Measurements from ENCODE around the gene LY6G6C.

Gene LY6G6C

DNA sequence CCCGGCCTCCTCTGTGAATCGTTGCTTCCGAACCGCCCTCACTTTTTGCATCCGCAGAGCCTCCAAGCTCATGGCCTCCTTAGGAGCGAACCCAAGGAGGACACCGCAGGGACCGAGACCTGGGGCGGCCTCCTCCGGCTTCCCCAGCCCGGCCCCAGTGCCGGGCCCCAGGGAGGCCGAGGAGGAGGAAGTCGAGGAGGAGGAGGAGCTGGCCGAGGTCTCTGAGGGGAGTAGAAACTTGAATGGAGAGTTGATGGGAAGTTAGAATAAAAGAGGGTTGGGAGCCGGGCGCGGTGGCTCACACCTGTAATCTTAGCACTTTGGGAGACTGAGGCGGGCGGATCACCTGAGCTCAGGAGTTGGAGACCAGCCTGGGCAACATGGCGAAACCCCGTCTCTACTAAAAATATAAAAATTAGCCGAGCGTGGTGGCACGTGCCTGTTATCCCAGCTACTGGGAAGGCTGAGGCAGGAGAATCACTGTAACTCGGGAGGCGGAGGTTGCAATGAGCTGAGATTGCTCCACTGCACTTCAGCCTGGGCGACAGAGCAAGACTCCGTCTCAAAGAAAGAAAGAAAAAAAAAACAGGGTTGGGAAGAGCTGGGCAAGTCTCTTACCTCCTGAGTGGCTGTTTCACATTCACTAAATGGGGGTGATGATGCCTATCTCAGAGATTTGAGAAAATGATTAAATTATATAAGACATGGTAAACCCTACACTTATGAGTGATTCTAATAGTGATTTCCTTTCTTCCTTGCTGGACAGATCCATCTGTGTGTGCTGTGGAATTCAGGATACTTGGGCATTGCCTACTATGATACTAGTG is 19.1 kb upstream of the LY6G6C start (continued):
- TF ChIP-seq HOXA7 (CRISPR knock-in tag; IDR thresholded peaks at IDR 0.05; ENCODE audit: borderline replicate concordance) (no peak), ZNF600 (tag by site-specific recombination; IDR thresholded peaks at IDR 0.05) (no peak), ZNF239 (tag by site-specific recombination; IDR thresholded peaks at IDR 0.05) (no peak), ZSCAN4 (tag by site-specific recombination; IDR thresholded peaks at IDR 0.05) (0 out of 2 replicates have a peak, but pooled peaks have one; percentile 4), ZNF513 (tag by site-specific recombination; IDR thresholded peaks at IDR 0.05) (peak; percentile 24; the same call in 1 of the 2 replicates), ZNF501 (tag by site-specific recombination; IDR thresholded peaks at IDR 0.05) (0 out of 2 replicates have a peak, but pooled peaks have one; percentile 3), GLIS1 (tag by site-specific recombination; IDR thresholded peaks at IDR 0.05) (no peak), ZNF670 (tag by site-specific recombination; IDR thresholded peaks at IDR 0.05; ENCODE audit: low read depth) (no peak), ZNF221 (tag by site-specific recombination; IDR thresholded peaks at IDR 0.05; ENCODE audit: borderline replicate concordance) (no peak), ZNF660 (tag by site-specific recombination; IDR thresholded peaks at IDR 0.05) (0 out of 2 replicates have a peak, but pooled peaks have one; percentile 5), YY2 (tag by site-specific recombination; IDR thresholded peaks at IDR 0.05) (no peak), ZNF747 (tag by site-specific recombination; IDR thresholded peaks at IDR 0.05) (no peak), ZNF768 (tag by site-specific recombination; IDR thresholded peaks at IDR 0.05) (no peak), ZNF10 (tag by site-specific recombination; IDR thresholded peaks at IDR 0.05) (no peak), ZNF175 (tag by site-specific recombination; IDR thresholded peaks at IDR 0.05) (no peak), ZNF350 (tag by site-specific recombination; IDR thresholded peaks at IDR 0.05) (no peak), ZSCAN5A (tag by site-specific recombination; IDR thresholded peaks at IDR 0.05) (no peak), ZNF133 (tag by site-specific recombination; IDR thresholded peaks at IDR 0.05) (no peak), ZNF664 (tag by site-specific recombination; IDR thresholded peaks at IDR 0.05) (no peak), ZNF391 (tag by site-specific recombination; IDR thresholded peaks at IDR 0.05; ENCODE audit: borderline replicate concordance, low read depth) (no peak)
- TF ChIP-seq, protein P1, sequence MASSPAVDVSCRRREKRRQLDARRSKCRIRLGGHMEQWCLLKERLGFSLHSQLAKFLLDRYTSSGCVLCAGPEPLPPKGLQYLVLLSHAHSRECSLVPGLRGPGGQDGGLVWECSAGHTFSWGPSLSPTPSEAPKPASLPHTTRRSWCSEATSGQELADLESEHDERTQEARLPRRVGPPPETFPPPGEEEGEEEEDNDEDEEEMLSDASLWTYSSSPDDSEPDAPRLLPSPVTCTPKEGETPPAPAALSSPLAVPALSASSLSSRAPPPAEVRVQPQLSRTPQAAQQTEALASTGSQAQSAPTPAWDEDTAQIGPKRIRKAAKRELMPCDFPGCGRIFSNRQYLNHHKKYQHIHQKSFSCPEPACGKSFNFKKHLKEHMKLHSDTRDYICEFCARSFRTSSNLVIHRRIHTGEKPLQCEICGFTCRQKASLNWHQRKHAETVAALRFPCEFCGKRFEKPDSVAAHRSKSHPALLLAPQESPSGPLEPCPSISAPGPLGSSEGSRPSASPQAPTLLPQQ (tag by site-specific recombination; IDR thresholded peaks at IDR 0.05): no peak
- TF ChIP-seq, protein P2, sequence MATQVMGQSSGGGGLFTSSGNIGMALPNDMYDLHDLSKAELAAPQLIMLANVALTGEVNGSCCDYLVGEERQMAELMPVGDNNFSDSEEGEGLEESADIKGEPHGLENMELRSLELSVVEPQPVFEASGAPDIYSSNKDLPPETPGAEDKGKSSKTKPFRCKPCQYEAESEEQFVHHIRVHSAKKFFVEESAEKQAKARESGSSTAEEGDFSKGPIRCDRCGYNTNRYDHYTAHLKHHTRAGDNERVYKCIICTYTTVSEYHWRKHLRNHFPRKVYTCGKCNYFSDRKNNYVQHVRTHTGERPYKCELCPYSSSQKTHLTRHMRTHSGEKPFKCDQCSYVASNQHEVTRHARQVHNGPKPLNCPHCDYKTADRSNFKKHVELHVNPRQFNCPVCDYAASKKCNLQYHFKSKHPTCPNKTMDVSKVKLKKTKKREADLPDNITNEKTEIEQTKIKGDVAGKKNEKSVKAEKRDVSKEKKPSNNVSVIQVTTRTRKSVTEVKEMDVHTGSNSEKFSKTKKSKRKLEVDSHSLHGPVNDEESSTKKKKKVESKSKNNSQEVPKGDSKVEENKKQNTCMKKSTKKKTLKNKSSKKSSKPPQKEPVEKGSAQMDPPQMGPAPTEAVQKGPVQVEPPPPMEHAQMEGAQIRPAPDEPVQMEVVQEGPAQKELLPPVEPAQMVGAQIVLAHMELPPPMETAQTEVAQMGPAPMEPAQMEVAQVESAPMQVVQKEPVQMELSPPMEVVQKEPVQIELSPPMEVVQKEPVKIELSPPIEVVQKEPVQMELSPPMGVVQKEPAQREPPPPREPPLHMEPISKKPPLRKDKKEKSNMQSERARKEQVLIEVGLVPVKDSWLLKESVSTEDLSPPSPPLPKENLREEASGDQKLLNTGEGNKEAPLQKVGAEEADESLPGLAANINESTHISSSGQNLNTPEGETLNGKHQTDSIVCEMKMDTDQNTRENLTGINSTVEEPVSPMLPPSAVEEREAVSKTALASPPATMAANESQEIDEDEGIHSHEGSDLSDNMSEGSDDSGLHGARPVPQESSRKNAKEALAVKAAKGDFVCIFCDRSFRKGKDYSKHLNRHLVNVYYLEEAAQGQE (tag by site-specific recombination; IDR thresholded peaks at IDR 0.05): peak; percentile 45; the same call in 1 of the 2 replicates
- TF ChIP-seq, protein P3, sequence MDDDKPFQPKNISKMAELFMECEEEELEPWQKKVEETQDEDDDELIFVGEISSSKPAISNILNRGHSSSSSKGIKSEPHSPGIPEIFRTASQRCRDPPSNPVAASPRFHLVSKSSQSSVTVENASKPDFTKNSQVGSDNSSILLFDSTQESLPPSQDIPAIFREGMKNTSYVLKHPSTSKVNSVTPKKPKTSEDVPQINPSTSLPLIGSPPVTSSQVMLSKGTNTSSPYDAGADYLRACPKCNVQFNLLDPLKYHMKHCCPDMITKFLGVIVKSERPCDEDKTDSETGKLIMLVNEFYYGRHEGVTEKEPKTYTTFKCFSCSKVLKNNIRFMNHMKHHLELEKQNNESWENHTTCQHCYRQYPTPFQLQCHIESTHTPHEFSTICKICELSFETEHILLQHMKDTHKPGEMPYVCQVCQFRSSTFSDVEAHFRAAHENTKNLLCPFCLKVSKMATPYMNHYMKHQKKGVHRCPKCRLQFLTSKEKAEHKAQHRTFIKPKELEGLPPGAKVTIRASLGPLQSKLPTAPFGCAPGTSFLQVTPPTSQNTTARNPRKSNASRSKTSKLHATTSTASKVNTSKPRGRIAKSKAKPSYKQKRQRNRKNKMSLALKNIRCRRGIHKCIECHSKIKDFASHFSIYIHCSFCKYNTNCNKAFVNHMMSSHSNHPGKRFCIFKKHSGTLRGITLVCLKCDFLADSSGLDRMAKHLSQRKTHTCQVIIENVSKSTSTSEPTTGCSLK (tag by site-specific recombination; IDR thresholded peaks at IDR 0.05): no peak
